Ishikawa (cell line): Measurements from ENCODE around the gene ZSCAN1.

Experiments
- CREB1 ChIP-seq: IDR thresholded peaks from 2 replicates; pipeline ENCODE4 v1.6.1; 2012; ENCODE audit warnings: low read depth
- RAD21 ChIP-seq: IDR thresholded peaks from 2 replicates; pipeline ENCODE4 v1.6.1; 2012; ENCODE audit warnings: low read depth
- ZBTB7A ChIP-seq: IDR thresholded peaks from 2 replicates; pipeline ENCODE4 v1.6.1; 2012; ENCODE audit warnings: low read depth

GRCh38 chr19:58000677-58001076, 33.1 kb upstream of the ZSCAN1 start:
- TF ChIP-seq RAD21 = no peak
- TF ChIP-seq CREB1 = no peak
- TF ChIP-seq ZBTB7A = no peak
